ENCODE measurements around the gene ACACA.

Gene ACACA

GRCh38 chr17:37284191-37284590 is 122.4 kb downstream of the ACACA start:
- no peak for DNase-seq

DNA sequence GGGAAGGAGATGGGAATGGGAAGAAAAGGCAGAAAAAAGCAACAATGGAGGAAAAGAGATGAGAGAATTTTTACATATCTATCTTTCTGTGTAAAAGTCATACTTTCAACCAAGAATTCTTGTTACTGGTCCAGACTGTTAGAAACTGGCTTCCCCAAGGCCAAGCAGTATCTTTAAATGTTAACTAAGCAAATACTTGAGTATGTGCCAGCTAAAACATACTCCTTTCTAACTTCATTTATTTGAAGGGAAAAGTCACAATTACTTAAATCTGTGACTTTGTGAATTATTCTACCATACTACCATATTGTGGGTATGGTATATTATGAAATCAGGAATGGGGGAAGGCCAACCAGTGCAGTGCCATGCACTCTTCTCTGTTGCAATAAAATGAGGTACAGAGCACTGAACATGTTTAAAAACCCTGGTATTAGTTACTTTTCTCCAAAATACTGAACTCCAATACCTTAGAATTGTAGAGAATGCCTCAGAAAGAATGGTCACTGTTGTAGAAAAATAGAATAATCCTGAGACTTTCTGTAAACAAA is 123.1 kb downstream of the ACACA start:
- no peak for DNase-seq

GRCh38 chr17:37280841-37281240 is 125.8 kb downstream of the ACACA start:
- DNase-seq: no peak

GRCh38 chr17:37278247-37278894 is 128.3 kb downstream of the ACACA start:
- no peak for DNase-seq

- no peak for DNase-seq
Measured at GRCh38 chr17:37276475-37276874, 130.2 kb downstream of the ACACA start.

DNA sequence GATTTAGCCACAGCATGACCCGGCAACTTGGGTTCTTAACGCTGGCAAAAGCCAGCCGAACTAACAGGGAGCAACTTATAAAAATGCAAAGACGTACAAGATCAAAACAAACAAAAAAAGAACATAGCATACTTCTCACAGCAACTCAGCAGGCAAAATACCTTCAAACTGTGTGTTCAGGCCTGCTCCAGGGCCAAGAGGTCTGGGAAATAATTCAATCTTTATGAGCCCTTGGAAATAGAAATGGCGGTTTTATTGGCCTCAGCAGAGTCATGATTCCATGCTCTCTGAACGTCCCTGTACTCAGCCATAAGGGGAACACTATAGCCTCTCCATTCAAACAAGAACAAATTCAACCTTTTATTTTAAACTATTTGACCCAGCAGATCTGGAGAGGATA is 132.2 kb downstream of the ACACA start:
- no peak for DNase-seq

GRCh38 chr17:37273409-37274051 is 133.1 kb downstream of the ACACA start:
- DNase-seq: no peak

- no peak for DNase-seq
Measured at GRCh38 chr17:37265446-37266173, 141.0 kb downstream of the ACACA start.

GRCh38 chr17:37261286-37261685 is 145.3 kb downstream of the ACACA start:
- no peak for DNase-seq

GRCh38 chr17:37259030-37259735 is 147.5 kb downstream of the ACACA start:
- DNase-seq: no peak

GRCh38 chr17:37256627-37257026 is 150.0 kb downstream of the ACACA start:
- no peak for DNase-seq

- no peak for DNase-seq
Measured at GRCh38 chr17:37255432-37255831, 151.2 kb downstream of the ACACA start.

GRCh38 chr17:37247825-37248224 is 158.8 kb downstream of the ACACA start:
- no peak for DNase-seq

DNA sequence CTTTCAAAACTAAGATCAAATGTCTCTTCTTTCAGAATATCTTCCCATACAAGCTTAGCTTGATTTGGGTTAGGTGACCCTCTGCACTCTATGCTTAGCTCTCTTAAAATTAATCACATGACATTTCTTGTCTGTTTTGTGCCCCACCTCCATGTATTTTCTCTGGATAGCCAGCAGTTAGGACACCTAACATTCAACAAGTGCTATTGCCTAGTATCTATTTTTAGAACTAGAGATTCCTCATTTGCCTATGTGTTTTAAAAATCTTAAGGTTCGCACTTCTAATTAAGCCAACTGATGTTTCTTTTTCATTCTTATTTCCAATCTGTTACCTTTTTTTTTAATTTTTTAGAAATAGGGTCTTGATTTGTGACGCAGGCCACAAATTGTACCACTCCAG is 160.6 kb downstream of the ACACA start:
- DNase-seq: no peak

- DNase-seq: no peak
Measured at GRCh38 chr17:37240381-37240780, 166.3 kb downstream of the ACACA start.

GRCh38 chr17:37239690-37240334 is 166.8 kb downstream of the ACACA start:
- DNase-seq: no peak

GRCh38 chr17:37234106-37234505 is 172.5 kb downstream of the ACACA start:
- DNase-seq: no peak

GRCh38 chr17:37233036-37233435 is 173.6 kb downstream of the ACACA start:
- no peak for DNase-seq

DNA sequence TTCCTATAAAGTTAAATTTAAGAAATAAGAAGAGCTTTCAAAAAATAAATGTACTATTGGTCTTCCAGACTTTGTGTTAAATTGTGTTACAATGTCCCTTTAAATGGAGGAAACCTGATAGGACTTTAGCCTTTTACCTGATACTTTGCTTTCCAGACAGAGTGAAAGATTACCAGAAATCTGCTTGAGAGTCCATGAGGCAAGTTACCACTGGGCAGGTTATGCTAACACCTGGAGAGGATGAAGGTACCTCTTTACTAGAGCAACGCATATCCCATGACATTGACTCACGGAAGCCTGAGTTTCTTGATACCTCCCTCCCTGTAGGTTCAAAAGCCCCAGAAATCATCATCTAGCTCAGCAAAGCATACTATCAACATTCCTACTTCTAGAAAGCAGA is 174.7 kb downstream of the ACACA start:
- DNase-seq: no peak

- DNase-seq: no peak
Measured at GRCh38 chr17:37230633-37231032, 176.0 kb downstream of the ACACA start.

GRCh38 chr17:37225465-37225864 is 181.2 kb downstream of the ACACA start:
- no peak for DNase-seq

- DNase-seq: no peak
Measured at GRCh38 chr17:37221865-37222264, 184.8 kb downstream of the ACACA start.

DNA sequence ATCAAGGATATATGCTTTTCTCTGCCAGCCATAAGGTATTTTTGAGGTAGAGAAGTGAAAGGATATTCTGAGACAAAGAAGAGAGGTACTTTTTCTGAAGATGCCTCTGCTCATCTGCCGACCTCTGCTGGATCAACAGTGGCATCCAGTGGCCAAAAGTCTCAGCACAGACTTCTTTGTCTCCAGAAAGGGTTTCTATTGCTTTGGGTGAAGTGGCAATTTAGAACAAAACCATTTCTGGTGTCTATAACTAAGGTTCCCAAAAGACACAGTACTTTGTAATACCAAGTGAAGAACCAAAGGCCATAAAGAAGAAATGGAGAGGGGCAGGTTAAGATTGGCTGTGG is 186.1 kb downstream of the ACACA start:
- DNase-seq: peak; percentile 4 to 5

Measured in activated CD4-positive, alpha-beta T cell treated with anti-CD3 and anti-CD28 coated beads, Interleukin-2, amount 50 U/mL, for 48 hours (primary cell).